Stimulated activated CD4-positive, alpha-beta T cell treated with anti-CD3 and anti-CD28 coated beads, TNF-alpha, amount 100 ng/mL, for 1 hour (primary cell): ENCODE data around the gene TRAPPC2L.
"Not testable (repeated sequence)": the region's sequence is repeated elsewhere in the genome, so short reads cannot be mapped to it uniquely, and the experiment has no call there.

ENCODE experiments used
- DNase-seq, 3 donors: peaks; one replicate each; pipeline ENCODE4 v3.0.0-alpha.2; 2020; ENCODE audit warnings: low read depth in 3 of 3, low spot score in 1 of 3

The TRAPPC2L gene

GRCh38 chr16:88818575-88818874 is 38.4 kb upstream of the TRAPPC2L start:
- DNase-seq, result no peak

GRCh38 chr16:88819126-88819525 is 37.8 kb upstream of the TRAPPC2L start:
- no peak for DNase-seq

- DNase-seq, result no peak
Observed at GRCh38 chr16:88820385-88821025, 36.4 kb upstream of the TRAPPC2L start.

- no peak for DNase-seq
Observed at GRCh38 chr16:88821168-88821850, 35.6 kb upstream of the TRAPPC2L start.

- no peak for DNase-seq
Observed at GRCh38 chr16:88822281-88823040, 34.5 kb upstream of the TRAPPC2L start.

- not testable (repeated sequence) for DNase-seq
Observed at GRCh38 chr16:88823646-88824045, 33.3 kb upstream of the TRAPPC2L start.

GRCh38 chr16:88824256-88825077 is 32.5 kb upstream of the TRAPPC2L start:
- DNase-seq, result no peak

- no peak for DNase-seq
Observed at GRCh38 chr16:88825146-88825545, 31.8 kb upstream of the TRAPPC2L start.

- no peak for DNase-seq
Observed at GRCh38 chr16:88826070-88826840, 30.7 kb upstream of the TRAPPC2L start.

GRCh38 chr16:88827727-88828126 is 29.2 kb upstream of the TRAPPC2L start:
- DNase-seq, result no peak

- DNase-seq, result no peak
Observed at GRCh38 chr16:88828711-88829110, 28.2 kb upstream of the TRAPPC2L start.

GRCh38 chr16:88830258-88830657 is 26.7 kb upstream of the TRAPPC2L start:
- no peak for DNase-seq

- no peak for DNase-seq
Observed at GRCh38 chr16:88830783-88831182, 26.1 kb upstream of the TRAPPC2L start.

- DNase-seq, result no peak
Observed at GRCh38 chr16:88831838-88832237, 25.1 kb upstream of the TRAPPC2L start.

- DNase-seq, result no peak
Observed at GRCh38 chr16:88833086-88833485, 23.8 kb upstream of the TRAPPC2L start.

GRCh38 chr16:88834670-88835069 is 22.3 kb upstream of the TRAPPC2L start:
- no peak for DNase-seq

GRCh38 chr16:88835383-88835782 is 21.5 kb upstream of the TRAPPC2L start:
- DNase-seq, result no peak

GRCh38 chr16:88835818-88836217 is 21.1 kb upstream of the TRAPPC2L start:
- DNase-seq, result no peak

- no peak for DNase-seq
Observed at GRCh38 chr16:88836791-88837190, 20.1 kb upstream of the TRAPPC2L start.

- DNase-seq, result no peak
Observed at GRCh38 chr16:88837806-88838205, 19.1 kb upstream of the TRAPPC2L start.

- no peak for DNase-seq
Observed at GRCh38 chr16:88838566-88838965, 18.4 kb upstream of the TRAPPC2L start.
